GM12872 (cell line): Measurements from ENCODE around the gene AHCTF1.

Experiments
- CTCF ChIP-seq: IDR thresholded peaks from 3 replicates; pipeline ENCODE4 v1.5.1; 2011; ENCODE audit warnings: low read depth, mild to moderate bottlenecking, low read length, moderate library complexity; ENCODE audit not compliant: insufficient read depth

AHCTF1 gene

DNA sequence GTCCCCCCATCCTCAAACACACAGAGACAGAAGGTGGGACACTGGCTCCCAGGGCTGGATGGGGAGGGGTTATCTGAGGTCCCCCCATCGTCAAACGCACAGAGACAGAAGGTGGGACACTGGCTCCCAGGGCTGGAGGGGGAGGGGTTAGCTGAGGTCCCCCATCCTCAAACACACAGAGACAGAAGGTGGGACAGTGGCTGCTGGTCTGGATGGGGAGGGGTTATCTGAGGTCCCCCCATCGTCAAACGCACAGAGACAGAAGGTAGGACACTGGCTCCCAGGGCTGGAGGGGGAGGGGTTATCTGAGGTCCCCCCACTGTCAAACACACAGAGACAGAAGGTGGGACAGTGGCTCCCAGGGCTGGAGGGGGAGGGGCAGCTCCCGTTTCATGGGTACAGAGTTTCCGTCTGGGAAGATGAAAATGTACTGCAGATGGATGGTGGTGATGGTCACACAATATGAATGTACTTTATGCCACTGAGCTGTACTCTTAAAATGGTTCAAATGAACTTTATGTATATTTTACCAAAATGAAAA lies 138.3 kb downstream of the AHCTF1 start:
- no peak for TF ChIP-seq CTCF

- TF ChIP-seq CTCF, result no peak
Measured at GRCh38 chr1:246792603-246793002, 139.1 kb downstream of the AHCTF1 start.

- no peak for TF ChIP-seq CTCF
Measured at GRCh38 chr1:246791303-246791918, 140.3 kb downstream of the AHCTF1 start.

DNA sequence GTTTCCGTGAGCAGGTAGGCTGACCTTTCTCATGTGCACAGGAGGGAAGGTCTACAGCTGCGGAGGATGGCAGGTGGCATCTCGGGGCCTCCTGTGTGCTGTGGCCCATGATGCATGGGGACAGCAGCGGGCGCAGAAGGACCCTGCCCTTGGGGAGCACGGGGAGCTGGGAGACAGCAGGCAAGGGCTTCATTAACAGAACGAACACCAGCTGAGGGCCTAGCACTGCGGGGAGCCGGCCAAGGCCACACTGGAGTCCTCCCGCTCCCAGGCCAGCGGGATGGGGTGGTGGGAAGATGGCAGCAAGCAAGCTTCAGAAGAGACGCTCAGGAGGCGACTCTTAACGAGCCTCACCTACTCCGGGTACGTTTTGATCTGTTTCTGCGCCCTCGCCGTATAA lies 140.9 kb downstream of the AHCTF1 start:
- no peak for TF ChIP-seq CTCF

DNA sequence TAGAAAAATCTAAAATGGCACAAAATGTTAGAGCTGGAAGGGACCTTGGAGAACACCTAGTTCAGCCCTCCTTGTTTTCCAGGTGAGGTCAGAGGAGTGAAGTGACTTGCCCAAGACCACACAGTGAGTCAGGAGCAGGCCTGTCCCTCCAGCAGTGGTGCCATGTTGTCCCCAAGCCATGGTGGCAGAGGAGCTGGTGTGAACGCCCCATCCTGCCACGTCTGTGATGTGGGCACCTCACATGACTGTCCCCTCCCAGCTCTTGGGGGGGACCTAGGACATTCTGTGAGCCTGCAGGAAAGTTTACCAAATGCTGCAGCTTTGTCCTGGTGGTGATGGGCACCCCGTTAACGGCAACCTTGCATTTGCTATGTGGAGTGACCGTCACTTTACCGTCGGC lies 141.4 kb downstream of the AHCTF1 start:
- no peak for TF ChIP-seq CTCF

- no peak for TF ChIP-seq CTCF
Measured at GRCh38 chr1:246789454-246790339, 142.1 kb downstream of the AHCTF1 start.
